NCI-H1417 treated with DMSO at 0.1 percent for 48 hours (cell line): ENCODE results near the gene SCARB1.
"Not testable (repeated sequence)": the region's sequence is repeated elsewhere in the genome, so short reads cannot be mapped to it uniquely, and the experiment has no call there.

ENCODE experiments used
- DNase-seq: peaks from one replicate; lab custom pipeline; 2025; lab: John Stamatoyannopoulos, UW

SCARB1 gene

GRCh38 chr12:124863416-124864325 lies at the start of gene SCARB1:
Gene SCARB1 (minus strand): TSS chr12:124863864. CDS start chr12:124863720, 144 bp downstream.
- no peak for DNase-seq

- not testable (repeated sequence) for DNase-seq
Observed at GRCh38 chr12:124912529-124913287, 49.0 kb upstream of the SCARB1 start.

GRCh38 chr12:124911521-124911920 lies 47.9 kb upstream of the SCARB1 start:
- not testable (repeated sequence) for DNase-seq

GRCh38 chr12:124910561-124911478 lies 47.2 kb upstream of the SCARB1 start:
- no peak for DNase-seq

GRCh38 chr12:124909831-124910560 lies 46.3 kb upstream of the SCARB1 start:
- DNase-seq = no peak

GRCh38 chr12:124906606-124907261 lies 43.1 kb upstream of the SCARB1 start:
- no peak for DNase-seq

- DNase-seq = no peak
Observed at GRCh38 chr12:124904306-124905098, 40.8 kb upstream of the SCARB1 start.

- DNase-seq = no peak
Observed at GRCh38 chr12:124902916-124903315, 39.3 kb upstream of the SCARB1 start.

GRCh38 chr12:124901003-124901402 lies 37.3 kb upstream of the SCARB1 start:
- no peak for DNase-seq

GRCh38 chr12:124900345-124900795 lies 36.7 kb upstream of the SCARB1 start:
- DNase-seq = not testable (repeated sequence)

GRCh38 chr12:124898923-124899294 lies 35.2 kb upstream of the SCARB1 start:
- DNase-seq = no peak

- no peak for DNase-seq
Observed at GRCh38 chr12:124898200-124898922, 34.7 kb upstream of the SCARB1 start.

- DNase-seq = no peak
Observed at GRCh38 chr12:124896461-124896860, 32.8 kb upstream of the SCARB1 start.

GRCh38 chr12:124893792-124894516 lies 30.3 kb upstream of the SCARB1 start:
- DNase-seq = no peak

GRCh38 chr12:124888260-124888659 lies 24.6 kb upstream of the SCARB1 start:
- no peak for DNase-seq

- DNase-seq = not testable (repeated sequence)
Observed at GRCh38 chr12:124887766-124888165, 24.1 kb upstream of the SCARB1 start.

- no peak for DNase-seq
Observed at GRCh38 chr12:124884587-124885438, 21.1 kb upstream of the SCARB1 start.
